ENCODE data around the gene HS3ST1. TPM values are rescaled to one million over a fixed set of nuclear protein-coding genes. Genes with fewer than 3 reads are reported as not detected.

The HS3ST1 gene
- total RNA-seq, 4 donors from 2014 or later: 0.26 to 2.2 (median 0.40) TPM; not detected in 1

DNA sequence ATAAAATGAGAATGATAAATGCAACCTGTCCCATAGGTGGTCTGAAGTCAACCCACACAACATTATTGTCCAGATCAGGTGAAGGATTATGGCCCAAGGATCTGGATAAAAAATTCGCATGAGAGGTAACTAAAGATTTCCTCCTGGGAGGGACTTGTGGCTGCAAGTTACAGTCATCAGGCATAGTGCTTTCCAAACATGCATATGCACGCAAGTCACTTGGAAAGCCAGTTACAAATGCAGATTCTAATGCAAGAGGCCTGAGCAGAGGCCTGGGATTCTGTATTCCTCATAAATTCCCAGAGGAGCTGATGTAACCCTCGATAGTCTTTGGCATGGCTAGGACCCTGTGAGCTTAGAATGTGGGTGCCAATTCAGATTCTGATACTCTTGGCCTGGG, 21.1 kb downstream of the HS3ST1 start:
- no peak for DNase-seq (ENCODE audit: low spot score in 2 of 2)
- TF ChIP-seq POLR2A (IDR thresholded peaks at IDR 0.05): no peak
- no peak for TF ChIP-seq EP300 (IDR thresholded peaks at IDR 0.05)
- no peak for TF ChIP-seq POLR2AphosphoS5 (IDR thresholded peaks at IDR 0.05)
- TF ChIP-seq, protein P1, sequence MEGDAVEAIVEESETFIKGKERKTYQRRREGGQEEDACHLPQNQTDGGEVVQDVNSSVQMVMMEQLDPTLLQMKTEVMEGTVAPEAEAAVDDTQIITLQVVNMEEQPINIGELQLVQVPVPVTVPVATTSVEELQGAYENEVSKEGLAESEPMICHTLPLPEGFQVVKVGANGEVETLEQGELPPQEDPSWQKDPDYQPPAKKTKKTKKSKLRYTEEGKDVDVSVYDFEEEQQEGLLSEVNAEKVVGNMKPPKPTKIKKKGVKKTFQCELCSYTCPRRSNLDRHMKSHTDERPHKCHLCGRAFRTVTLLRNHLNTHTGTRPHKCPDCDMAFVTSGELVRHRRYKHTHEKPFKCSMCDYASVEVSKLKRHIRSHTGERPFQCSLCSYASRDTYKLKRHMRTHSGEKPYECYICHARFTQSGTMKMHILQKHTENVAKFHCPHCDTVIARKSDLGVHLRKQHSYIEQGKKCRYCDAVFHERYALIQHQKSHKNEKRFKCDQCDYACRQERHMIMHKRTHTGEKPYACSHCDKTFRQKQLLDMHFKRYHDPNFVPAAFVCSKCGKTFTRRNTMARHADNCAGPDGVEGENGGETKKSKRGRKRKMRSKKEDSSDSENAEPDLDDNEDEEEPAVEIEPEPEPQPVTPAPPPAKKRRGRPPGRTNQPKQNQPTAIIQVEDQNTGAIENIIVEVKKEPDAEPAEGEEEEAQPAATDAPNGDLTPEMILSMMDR (IDR thresholded peaks at IDR 0.05): no peak
- H3K4me3 ChIP-seq: no peak overlapping the region
- H3K4me1 ChIP-seq: peaks cover 4% of the 10 kb centered on the region
- H3K27ac ChIP-seq: no peak overlapping the region
- WGBS: 58% methylated on average over 3 of the region's 3 CpGs
- H3K36me3 ChIP-seq: no peaks in the 10 kb centered on the region
- H3K9me3 ChIP-seq: no peaks in the 10 kb centered on the region
- no peaks in the 10 kb centered on the region for H3K27me3 ChIP-seq

DNA sequence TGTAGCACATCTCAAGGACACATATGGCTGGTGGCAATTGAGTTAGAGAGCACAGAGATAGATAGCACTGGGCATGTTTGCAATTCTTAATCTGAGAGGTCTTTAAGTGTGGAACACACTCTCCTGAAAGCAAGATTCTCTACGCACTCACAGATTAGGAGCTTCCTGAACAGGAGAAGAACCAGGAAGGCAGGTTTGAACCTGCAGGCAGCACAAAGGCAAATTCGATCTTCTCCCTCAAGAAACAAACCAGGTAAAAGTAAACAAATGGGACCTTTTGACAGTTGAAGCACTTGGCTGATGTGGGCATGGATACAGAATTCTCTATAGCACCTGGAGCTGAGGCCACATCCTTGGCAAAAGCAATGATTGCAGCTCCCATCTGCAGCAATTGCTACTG, 24.3 kb downstream of the HS3ST1 start:
- WGBS: 65% methylated on average over 2 of the region's 2 CpGs
- TF ChIP-seq EP300 (IDR thresholded peaks at IDR 0.05) (no peak), POLR2AphosphoS5 (IDR thresholded peaks at IDR 0.05) (no peak), POLR2A (IDR thresholded peaks at IDR 0.05) (no peak)
- TF ChIP-seq, protein P1 (IDR thresholded peaks at IDR 0.05): no peak
- H3K27me3 ChIP-seq: no peaks in the 10 kb centered on the region

DNA sequence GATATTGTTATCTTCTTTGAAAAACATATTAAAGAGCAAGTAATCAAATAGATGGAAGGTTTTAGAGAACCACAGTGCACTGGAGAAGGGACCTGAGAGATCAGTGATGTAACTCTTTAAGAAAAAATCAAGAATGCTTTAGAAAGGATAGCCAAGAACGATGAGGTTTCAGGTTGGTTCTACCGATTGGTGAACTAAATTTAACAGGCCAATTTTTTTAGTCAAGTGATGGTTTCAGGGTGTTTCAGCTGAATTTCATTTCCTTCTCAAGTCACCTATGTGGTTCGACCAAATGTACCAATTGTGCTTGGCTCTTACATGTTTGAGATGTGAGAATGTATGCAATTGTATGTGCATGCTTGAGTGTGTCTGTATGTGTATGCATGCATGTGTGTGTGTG, 26.5 kb downstream of the HS3ST1 start:
- no peak for DNase-seq (ENCODE audit: low spot score in 2 of 2)
- TF ChIP-seq EP300 (IDR thresholded peaks at IDR 0.05) (no peak), POLR2AphosphoS5 (IDR thresholded peaks at IDR 0.05) (no peak), POLR2A (IDR thresholded peaks at IDR 0.05) (no peak)
- TF ChIP-seq, protein P1 (IDR thresholded peaks at IDR 0.05): no peak
- Histone ChIP-seq H3K9me3 (no peaks in the 10 kb centered on the region), H3K4me3 (no peak overlapping the region), H3K27me3 (no peaks in the 10 kb centered on the region), H3K36me3 (no peaks in the 10 kb centered on the region), H3K27ac (no peak overlapping the region), H3K4me1 (peaks cover 12% of the 10 kb centered on the region)
- 91% methylated on average over 3 of the region's 3 CpGs for WGBS

More for the DNA sequence above, 24.3 kb downstream of the HS3ST1 start:
- no peaks in the 10 kb centered on the region for H3K36me3 ChIP-seq
- peaks cover 4% of the 10 kb centered on the region for H3K4me1 ChIP-seq
- DNase-seq (ENCODE audit: low spot score in 2 of 2): no peak
- H3K27ac ChIP-seq: no peak overlapping the region
- no peaks in the 10 kb centered on the region for H3K9me3 ChIP-seq
- H3K4me3 ChIP-seq: no peak overlapping the region

DNA sequence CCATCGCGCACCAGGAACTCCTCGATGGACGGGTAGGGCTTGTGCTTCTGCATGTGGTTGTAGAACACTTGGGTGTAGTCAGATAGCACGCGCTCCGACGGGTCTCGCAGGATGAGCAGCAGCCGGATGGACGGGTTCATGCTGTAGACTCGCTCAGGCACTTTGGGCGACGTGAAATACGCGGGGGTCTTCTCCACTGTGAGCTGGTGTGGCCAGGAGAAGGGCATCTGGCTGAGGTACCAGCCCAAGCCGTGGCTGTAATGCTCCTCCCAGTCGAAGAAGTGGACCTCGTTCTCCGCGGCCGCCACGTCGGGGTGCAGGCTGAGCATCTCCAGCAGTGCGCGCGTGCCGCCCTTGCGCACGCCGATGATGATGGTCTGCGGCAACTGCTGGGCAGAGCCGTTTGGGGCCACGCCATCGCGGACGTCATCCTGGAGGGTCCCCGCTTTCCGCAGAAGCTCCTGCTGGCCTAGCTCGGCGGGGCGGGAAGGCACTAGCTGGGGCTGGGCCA, 29.2 kb downstream of the HS3ST1 start:
- no peak overlapping the region for H3K4me3 ChIP-seq
- H3K9me3 ChIP-seq: no peaks in the 10 kb centered on the region
- TF ChIP-seq, protein P1 (IDR thresholded peaks at IDR 0.05): no peak
- TF ChIP-seq EP300 (IDR thresholded peaks at IDR 0.05) (no peak), POLR2AphosphoS5 (IDR thresholded peaks at IDR 0.05) (no peak), POLR2A (IDR thresholded peaks at IDR 0.05) (no peak)
- over 99% methylated on average over 17 of the region's 42 CpGs for WGBS
- no peaks in the 10 kb centered on the region for H3K36me3 ChIP-seq
- H3K27me3 ChIP-seq: no peaks in the 10 kb centered on the region
- H3K4me1 ChIP-seq: peaks cover 10% of the 10 kb centered on the region
- H3K27ac ChIP-seq: no peak overlapping the region
- no peak for DNase-seq (ENCODE audit: low spot score in 2 of 2)

DNA sequence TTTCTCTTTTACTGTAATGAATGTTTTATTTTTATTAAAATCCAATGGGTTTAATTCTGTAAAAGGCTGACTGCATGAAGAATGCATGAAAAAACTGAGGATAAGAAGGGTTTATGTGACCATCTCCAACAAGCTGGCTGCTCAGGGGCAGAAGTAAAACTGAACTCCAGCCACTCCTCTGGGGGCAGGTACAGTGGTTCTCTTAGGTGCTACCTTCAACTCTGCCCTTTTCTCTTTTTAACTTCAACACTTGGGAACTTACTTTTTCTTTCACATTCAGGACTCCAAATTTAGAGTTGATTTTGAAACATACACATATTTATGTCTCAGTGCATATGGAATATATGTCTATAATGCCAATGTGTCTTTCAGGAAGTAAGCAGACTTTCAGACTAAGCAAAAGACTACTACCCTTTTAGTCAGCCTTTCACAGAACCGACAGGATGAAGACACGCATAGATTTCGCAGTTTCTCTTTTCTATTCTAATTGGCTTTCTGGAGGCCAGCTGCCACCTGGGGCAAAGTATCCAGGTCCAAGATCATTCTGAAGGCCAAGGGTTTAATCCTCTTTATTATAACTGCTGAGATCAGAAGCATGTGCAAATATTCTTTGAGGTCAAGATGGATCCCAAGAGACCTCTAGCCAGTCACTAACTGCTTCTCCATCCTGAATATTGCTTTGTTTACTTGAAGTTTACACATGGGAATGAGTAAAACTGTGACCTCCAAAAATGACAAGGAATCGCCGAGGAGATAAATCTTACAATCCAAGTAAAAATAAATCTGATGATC, 30.7 kb downstream of the HS3ST1 start:
- TF ChIP-seq POLR2A (IDR thresholded peaks at IDR 0.05) (no peak), EP300 (IDR thresholded peaks at IDR 0.05) (no peak), POLR2AphosphoS5 (IDR thresholded peaks at IDR 0.05) (no peak)
- TF ChIP-seq, protein P1 (IDR thresholded peaks at IDR 0.05): no peak
- DNase-seq (ENCODE audit: low spot score in 2 of 2): no peak
- Histone ChIP-seq H3K27me3 (no peaks in the 10 kb centered on the region), H3K4me1 (peaks cover 7% of the 10 kb centered on the region), H3K27ac (no peak overlapping the region), H3K4me3 (no peak overlapping the region), H3K9me3 (no peaks in the 10 kb centered on the region), H3K36me3 (no peaks in the 10 kb centered on the region)
- 52% methylated on average over 5 of the region's 5 CpGs for WGBS

All from suprapubic skin (tissue), 4 donors.